H9 (cell line): ENCODE results near the gene UBLCP1. TPM values are rescaled to one million over a fixed set of nuclear protein-coding genes. Genes with fewer than 3 reads are reported as not detected.

ENCODE experiments used
- DNase-seq: peaks from one replicate; pipeline ENCODE4 v3.0.0-alpha.2; 2017
- H2AFZ ChIP-seq: one replicate; pipeline ENCODE4 v1.6.1; 2013; ENCODE audit warnings: mild to moderate bottlenecking, low read length, control low read depth, moderate library complexity
- H2AK5ac ChIP-seq: 2 replicates; pipeline ENCODE4 v1.6.1; 2013; ENCODE audit warnings: low read length, control low read depth, mixed read lengths; ENCODE audit not compliant: insufficient read length
- H2BK120ac ChIP-seq: one replicate; pipeline ENCODE4 v1.6.1; 2013; ENCODE audit warnings: low read depth, mild to moderate bottlenecking, low read length, control low read depth, inconsistent platforms; ENCODE audit not compliant: poor library complexity, severe bottlenecking
- H2BK12ac ChIP-seq: 2 replicates; pipeline ENCODE4 v1.6.1; 2013; ENCODE audit warnings: low read length, control low read depth, mixed read lengths, low read depth; ENCODE audit not compliant: insufficient read length
- H2BK15ac ChIP-seq: 2 replicates; pipeline ENCODE4 v1.6.1; 2013; ENCODE audit warnings: low read depth, low read length, control low read depth
- H2BK20ac ChIP-seq: one replicate; pipeline ENCODE4 v1.6.1; 2013; ENCODE audit warnings: low read depth, mild to moderate bottlenecking, low read length, control low read depth, inconsistent platforms; ENCODE audit not compliant: poor library complexity, severe bottlenecking
- H2BK5ac ChIP-seq: 2 replicates; pipeline ENCODE4 v1.6.1; 2013; ENCODE audit warnings: low read length, control low read depth, mixed read lengths; ENCODE audit not compliant: insufficient read length
- H3K14ac ChIP-seq: 2 replicates; pipeline ENCODE4 v1.6.1; 2013; ENCODE audit warnings: low read length, control low read depth; ENCODE audit not compliant: insufficient read depth
- H3K18ac ChIP-seq: 2 replicates; pipeline ENCODE4 v1.6.1; 2013; ENCODE audit warnings: low read depth, mild to moderate bottlenecking, mixed read lengths, low read length, control low read depth; ENCODE audit not compliant: insufficient read length
- H3K23ac ChIP-seq: 2 replicates; pipeline ENCODE4 v1.6.1; 2013; ENCODE audit warnings: low read length, control low read depth, mixed read lengths, low read depth; ENCODE audit not compliant: insufficient read length
- H3K23me2 ChIP-seq: 2 replicates; pipeline ENCODE4 v1.6.1; 2013; ENCODE audit warnings: low read depth, mild to moderate bottlenecking, mixed read lengths, low read length, control low read depth; ENCODE audit not compliant: insufficient read length, poor library complexity, severe bottlenecking
- H3K27ac ChIP-seq: 2 replicates; pipeline ENCODE4 v1.5.1; 2013; ENCODE audit warnings: low read length, control low read depth, mixed read lengths, low read depth; ENCODE audit not compliant: insufficient read length
- H3K27me3 ChIP-seq: 2 replicates; pipeline ENCODE4 v1.6.1; 2013; ENCODE audit warnings: low read length, control low read depth, inconsistent platforms; ENCODE audit not compliant: insufficient read depth
- H3K4ac ChIP-seq: 2 replicates; pipeline ENCODE4 v1.6.1; 2013; ENCODE audit warnings: low read depth, mild to moderate bottlenecking, control low read depth, inconsistent platforms, low read length, moderate library complexity
- H3K4me1 ChIP-seq: 2 replicates; pipeline ENCODE4 v1.6.1; 2013; ENCODE audit warnings: low read length, control low read depth, inconsistent platforms; ENCODE audit not compliant: insufficient read depth
- H3K4me2 ChIP-seq: 2 replicates; pipeline ENCODE4 v1.6.1; 2013; ENCODE audit warnings: low read length, control low read depth, mixed read lengths; ENCODE audit not compliant: insufficient read length, insufficient read depth
- H3K56ac ChIP-seq: 2 replicates; pipeline ENCODE4 v1.6.1; 2013; ENCODE audit warnings: low read depth, mild to moderate bottlenecking, mixed read lengths, low read length, control low read depth; ENCODE audit not compliant: insufficient read length
- H3K79me1 ChIP-seq: 2 replicates; pipeline ENCODE4 v1.6.1; 2013; ENCODE audit warnings: low read depth, mild to moderate bottlenecking, moderate library complexity, low read length, control low read depth, inconsistent platforms; ENCODE audit not compliant: insufficient read depth, poor library complexity, severe bottlenecking
- H3K79me2 ChIP-seq: 2 replicates; pipeline ENCODE4 v1.6.1; 2013; ENCODE audit warnings: low read length, control low read depth, inconsistent platforms; ENCODE audit not compliant: insufficient read depth
- H3K9ac ChIP-seq: 2 replicates; pipeline ENCODE4 v1.6.1; 2013; ENCODE audit warnings: low read length, control low read depth, mixed read lengths; ENCODE audit not compliant: insufficient read length; ENCODE audit errors: extremely low read depth
- H3K9me3 ChIP-seq: one replicate; pipeline ENCODE4 v1.6.1; 2013; ENCODE audit warnings: low read depth, low read length, inconsistent platforms; ENCODE audit not compliant: control insufficient read depth
- H3T11ph ChIP-seq: one replicate; pipeline ENCODE4 v1.6.1; 2013; ENCODE audit warnings: mild to moderate bottlenecking, low read length, control low read depth, inconsistent platforms
- H4K20me1 ChIP-seq: one replicate; pipeline ENCODE4 v1.6.1; 2013; ENCODE audit not compliant: control insufficient read depth, insufficient read length, insufficient read depth
- H4K5ac ChIP-seq: 2 replicates; pipeline ENCODE4 v1.6.1; 2013; ENCODE audit warnings: low read depth, mild to moderate bottlenecking, mixed read lengths, low read length, control low read depth; ENCODE audit not compliant: insufficient read length
- H4K8ac ChIP-seq: replicated peaks from 2 replicates; pipeline ENCODE4 v1.6.1; 2013; ENCODE audit warnings: low read length, control low read depth, mixed read lengths, low read depth; ENCODE audit not compliant: insufficient read length
- H4K91ac ChIP-seq: 2 replicates; pipeline ENCODE4 v1.6.1; 2013; ENCODE audit warnings: low read depth, mild to moderate bottlenecking, moderate library complexity, mixed read lengths, low read length, control low read depth; ENCODE audit not compliant: insufficient read length
- H3K27ac Mint-ChIP-seq, 3 experiments: 2 replicates in 2 of 3; 3 replicates in 1 of 3; pipeline ENCODE4 v1.8.0; 2020 to 2021; ENCODE audit warnings: mixed read lengths in 3 of 3, mild to moderate bottlenecking in 1 of 3, moderate library complexity in 1 of 3
- H3K27me3 Mint-ChIP-seq: 2 replicates; pipeline ENCODE4 v1.8.0; 2021; ENCODE audit warnings: low read depth, mild to moderate bottlenecking, moderate library complexity, mixed read lengths
- H3K36me3 Mint-ChIP-seq, 3 experiments: 2 replicates in 2 of 3; 3 replicates in 1 of 3; pipeline ENCODE4 v1.8.0; 2020 to 2021; ENCODE audit warnings: low read depth in 3 of 3, mixed read lengths in 3 of 3; ENCODE audit not compliant: insufficient read depth in 1 of 3
- H3K4me1 Mint-ChIP-seq, 2 experiments: 2 replicates each; pipeline ENCODE4 v1.8.0; 2020; ENCODE audit warnings: mixed read lengths in 2 of 2
- H3K4me3 Mint-ChIP-seq, 2 experiments: 2 replicates in 1 of 2; 3 replicates in 1 of 2; pipeline ENCODE4 v1.8.0; 2020 to 2021; ENCODE audit warnings: mild to moderate bottlenecking in 2 of 2, mixed read lengths in 2 of 2, moderate library complexity in 1 of 2
- H3K9me3 Mint-ChIP-seq, 2 experiments: 2 replicates in 1 of 2; 3 replicates in 1 of 2; pipeline ENCODE4 v1.8.0; 2020; ENCODE audit warnings: mild to moderate bottlenecking in 2 of 2, mixed read lengths in 2 of 2, moderate library complexity in 1 of 2
- WGBS: extraction: QIAGEN DNeasy Blood & Tissue Kit; methylation state at CpG from one replicate; pipeline ENCODE4 v1.1.7; 2013; ENCODE audit warnings: missing lambda C conversion rate, low lambda C conversion rate, mixed read lengths; ENCODE audit not compliant: insufficient read length; ENCODE audit errors: extremely low coverage; 5-methylcytosine and 5-hydroxymethylcytosine counted together
- total RNA-seq: library from RNA; stranded (reverse); gene quantifications from 2 replicates; pipeline ENCODE4 v1.2.1, GENCODE V29; 2021
- TF ChIP-seq, protein P1 (sequence below): fragments of 200-600 bp; sonication (generic); conservative IDR thresholded peaks from 3 replicates; pipeline ENCODE4 v1.8.0; 2021; ENCODE audit warnings: antibody characterized with exemption, mild to moderate bottlenecking

UBLCP1 gene
- total RNA-seq, 1 experiment from 2014 or later = 37.9 TPM

DNA sequence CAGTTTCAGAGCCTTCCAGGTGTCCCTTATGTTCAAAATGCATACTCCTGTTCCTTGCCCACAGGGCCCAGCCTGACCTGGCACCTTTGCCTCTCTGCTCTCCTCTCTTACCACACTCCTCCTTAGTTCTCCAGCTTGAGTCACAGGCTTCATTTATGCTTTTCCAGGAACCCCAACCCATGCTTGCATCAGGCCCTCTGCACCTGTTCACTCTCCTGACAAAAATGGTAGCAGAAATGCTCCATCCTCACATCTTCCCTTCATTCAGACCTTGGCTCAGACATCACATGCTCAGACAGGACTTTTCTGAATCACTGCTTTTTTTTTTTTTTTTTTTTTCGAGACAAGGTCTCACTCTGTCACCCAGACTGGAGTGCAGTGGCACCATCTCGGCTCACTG lies 38.6 kb upstream of the UBLCP1 start:
- no peak overlapping the region for H2BK15ac ChIP-seq
- H3K23me2 ChIP-seq = no peaks in the 10 kb centered on the region
- no peak overlapping the region for H3K4ac ChIP-seq
- no peak overlapping the region for H3K9ac ChIP-seq
- H4K8ac ChIP-seq = no peak overlapping the region
- Mint-ChIP-seq H3K4me3 (no peak overlapping the region), H3K36me3 (no peaks in the 10 kb centered on the region; a peak in 1 of 7 replicates), H3K27ac (no peak overlapping the region), H3K4me1 (peaks cover 14 to 17% of the 10 kb centered on the region in 2 experiments), H3K27me3 (peaks cover 91% of the 10 kb centered on the region), H3K9me3 (peaks cover 0 to 3% of the 10 kb centered on the region in 2 experiments; a peak in 2 of 5 replicates)
- no peak overlapping the region for H2AK5ac ChIP-seq
- H3K79me1 ChIP-seq = no peaks in the 10 kb centered on the region
- no peaks in the 10 kb centered on the region for H3K4me1 ChIP-seq
- H3K4me2 ChIP-seq = no peak overlapping the region
- TF ChIP-seq, protein P1, sequence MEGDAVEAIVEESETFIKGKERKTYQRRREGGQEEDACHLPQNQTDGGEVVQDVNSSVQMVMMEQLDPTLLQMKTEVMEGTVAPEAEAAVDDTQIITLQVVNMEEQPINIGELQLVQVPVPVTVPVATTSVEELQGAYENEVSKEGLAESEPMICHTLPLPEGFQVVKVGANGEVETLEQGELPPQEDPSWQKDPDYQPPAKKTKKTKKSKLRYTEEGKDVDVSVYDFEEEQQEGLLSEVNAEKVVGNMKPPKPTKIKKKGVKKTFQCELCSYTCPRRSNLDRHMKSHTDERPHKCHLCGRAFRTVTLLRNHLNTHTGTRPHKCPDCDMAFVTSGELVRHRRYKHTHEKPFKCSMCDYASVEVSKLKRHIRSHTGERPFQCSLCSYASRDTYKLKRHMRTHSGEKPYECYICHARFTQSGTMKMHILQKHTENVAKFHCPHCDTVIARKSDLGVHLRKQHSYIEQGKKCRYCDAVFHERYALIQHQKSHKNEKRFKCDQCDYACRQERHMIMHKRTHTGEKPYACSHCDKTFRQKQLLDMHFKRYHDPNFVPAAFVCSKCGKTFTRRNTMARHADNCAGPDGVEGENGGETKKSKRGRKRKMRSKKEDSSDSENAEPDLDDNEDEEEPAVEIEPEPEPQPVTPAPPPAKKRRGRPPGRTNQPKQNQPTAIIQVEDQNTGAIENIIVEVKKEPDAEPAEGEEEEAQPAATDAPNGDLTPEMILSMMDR = no peak
- H2BK20ac ChIP-seq = no peak overlapping the region
- no peak overlapping the region for H3K18ac ChIP-seq
- no peak overlapping the region for H3K27ac ChIP-seq
- no peak overlapping the region for H3K56ac ChIP-seq
- DNase-seq = no peak
- no peak overlapping the region for H3K14ac ChIP-seq
- peaks cover 21% of the 10 kb centered on the region; the same call in 1 of the 2 replicates for H3K27me3 ChIP-seq
- no peak overlapping the region for H2BK12ac ChIP-seq
- H4K5ac ChIP-seq = no peak overlapping the region
- H4K20me1 ChIP-seq = no peaks in the 10 kb centered on the region
- H3K23ac ChIP-seq = no peak overlapping the region
- WGBS = no CpG with 5 or more reads among the region's 2 CpGs
- no peak overlapping the region for H3T11ph ChIP-seq
- H2AFZ ChIP-seq = no peak overlapping the region
- H2BK120ac ChIP-seq = no peak overlapping the region
- no peak overlapping the region for H2BK5ac ChIP-seq
- no peaks in the 10 kb centered on the region for H3K79me2 ChIP-seq
- no peak overlapping the region for H4K91ac ChIP-seq
- no peaks in the 10 kb centered on the region for H3K9me3 ChIP-seq
